ENCODE data around the gene PRKAG2.

PRKAG2 gene

DNA sequence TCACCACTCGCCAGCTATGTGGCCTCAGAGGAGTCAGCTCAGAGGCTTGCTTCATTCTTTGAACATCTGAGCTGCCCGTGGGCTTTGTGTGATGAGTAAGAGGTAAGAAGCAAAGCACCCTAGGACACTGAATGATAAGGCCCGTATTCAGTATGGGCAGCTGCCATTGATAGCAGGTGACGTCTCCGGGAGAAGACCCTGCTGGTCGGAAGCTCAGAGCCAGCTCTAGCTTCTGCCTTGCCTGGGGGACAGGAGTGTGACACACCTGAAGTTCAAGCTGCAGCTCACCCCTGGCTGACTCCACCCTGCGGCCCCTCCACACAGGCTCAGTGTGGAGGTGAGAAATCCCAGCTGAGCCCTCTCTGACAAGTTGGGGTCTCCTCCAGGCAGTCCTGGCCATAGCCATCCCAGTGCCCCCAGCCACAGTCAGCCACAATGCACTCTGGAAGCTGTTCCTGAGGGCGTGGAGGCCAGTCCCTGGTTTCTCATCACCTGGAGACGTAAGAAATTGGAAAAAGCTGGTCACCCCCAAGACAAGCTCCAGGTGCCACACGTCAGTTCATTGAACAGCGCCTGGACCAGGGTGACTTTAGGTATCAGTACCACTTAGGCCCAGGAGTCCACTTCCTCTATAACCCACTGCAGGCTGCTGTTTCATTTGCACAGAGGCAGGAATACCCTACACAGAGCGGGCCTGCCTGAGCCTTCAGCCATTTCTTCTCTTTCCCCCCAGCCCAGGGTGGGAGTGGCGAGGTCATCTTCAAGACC, 192.3 kb downstream of the PRKAG2 start:
- no peak for DNase-seq

DNA sequence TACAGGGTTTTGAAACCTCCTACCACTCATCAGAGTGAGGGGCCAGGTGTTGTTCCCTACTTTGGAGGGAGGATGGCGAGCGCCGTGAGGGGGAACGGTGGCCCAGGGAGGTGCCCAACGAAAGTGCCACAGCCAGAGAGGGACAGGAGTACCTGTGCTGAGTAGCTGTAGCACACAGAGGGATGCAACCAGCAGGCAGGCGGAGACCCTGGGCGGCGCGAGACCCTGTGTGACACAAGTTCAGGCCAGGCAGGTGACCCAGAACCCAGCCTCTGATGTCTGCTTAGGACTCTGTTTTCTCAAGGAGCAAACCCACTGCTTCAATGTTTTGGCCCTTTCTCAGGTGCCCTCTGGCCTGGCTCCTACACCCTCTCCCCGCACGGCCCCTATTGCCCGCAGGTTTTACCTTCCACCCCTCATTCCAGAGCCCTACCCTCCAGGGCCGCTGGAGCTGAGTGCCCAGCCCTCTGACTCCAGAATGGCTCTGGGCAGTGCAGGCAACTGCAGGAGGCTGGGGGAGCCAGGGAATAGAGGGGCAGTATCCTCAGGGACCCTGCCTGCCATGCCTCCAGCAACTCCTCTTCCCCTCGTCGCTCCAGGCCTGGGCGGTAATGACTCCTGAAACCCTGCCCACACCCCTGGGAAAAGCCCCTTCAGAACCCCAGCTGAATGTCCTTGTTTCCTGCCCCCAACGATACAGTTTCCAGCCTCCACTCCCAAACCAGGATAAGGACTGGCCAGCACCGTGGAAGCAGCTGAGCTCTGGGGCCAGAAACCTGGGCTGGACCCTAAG, 193.1 kb downstream of the PRKAG2 start:
- no peak for DNase-seq

DNA sequence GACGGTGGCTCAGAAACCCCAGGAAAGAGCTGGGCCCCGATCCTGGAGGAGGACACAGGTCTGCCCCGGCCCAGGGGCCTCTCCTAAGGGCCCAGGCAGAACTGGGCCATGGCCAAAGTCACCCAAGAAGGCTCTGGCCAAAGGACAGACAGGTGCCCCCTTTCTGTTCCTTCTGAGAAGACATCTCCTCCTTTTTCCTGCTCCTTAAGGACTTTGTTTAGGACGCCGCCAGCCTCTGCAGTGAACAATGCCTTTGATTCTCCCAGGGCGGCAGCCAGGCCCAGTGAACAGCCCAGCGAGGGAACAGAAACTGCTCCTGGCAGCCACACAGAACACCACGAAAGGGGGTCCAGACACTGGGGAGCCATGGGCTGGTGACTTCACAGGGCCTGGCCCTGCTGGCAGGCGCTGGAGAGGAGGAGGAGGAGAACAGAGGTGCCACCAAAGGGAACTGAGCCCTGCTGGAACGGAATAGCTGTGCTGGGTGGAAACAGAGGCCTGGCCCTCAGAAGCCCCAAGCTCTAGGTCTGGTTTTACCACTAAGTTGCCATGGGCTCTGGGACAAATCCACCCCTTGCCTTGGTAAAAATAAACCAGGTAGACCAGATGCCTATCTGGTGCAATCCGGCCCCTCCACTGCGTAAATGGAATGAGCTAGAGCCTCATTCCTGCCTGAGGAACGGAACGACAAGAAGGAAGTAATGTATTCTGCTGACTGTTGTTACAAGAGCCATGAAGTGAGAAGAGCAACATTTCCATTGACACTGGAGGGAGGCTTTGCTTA, 193.9 kb downstream of the PRKAG2 start:
- no peak for DNase-seq

DNA sequence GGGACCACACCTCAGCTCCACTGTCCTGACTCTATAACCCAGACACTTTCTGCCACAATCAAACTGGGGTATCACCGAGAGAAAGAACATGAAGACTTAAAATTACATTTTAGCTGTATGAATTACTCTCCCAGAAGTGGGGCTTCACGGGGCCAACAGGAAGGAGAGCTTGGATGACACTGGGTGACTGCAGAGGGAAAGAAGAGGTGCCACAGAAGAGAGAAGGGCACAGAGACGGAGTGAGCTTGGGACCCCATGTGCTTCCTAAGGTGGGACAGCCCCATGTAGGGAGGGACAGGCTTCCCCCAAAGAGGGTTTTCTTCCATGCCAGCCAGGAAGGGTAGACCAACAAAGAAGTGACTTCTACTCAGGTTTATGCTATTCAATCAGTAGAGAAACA, 195.2 kb downstream of the PRKAG2 start:
- DNase-seq, result no peak

DNA sequence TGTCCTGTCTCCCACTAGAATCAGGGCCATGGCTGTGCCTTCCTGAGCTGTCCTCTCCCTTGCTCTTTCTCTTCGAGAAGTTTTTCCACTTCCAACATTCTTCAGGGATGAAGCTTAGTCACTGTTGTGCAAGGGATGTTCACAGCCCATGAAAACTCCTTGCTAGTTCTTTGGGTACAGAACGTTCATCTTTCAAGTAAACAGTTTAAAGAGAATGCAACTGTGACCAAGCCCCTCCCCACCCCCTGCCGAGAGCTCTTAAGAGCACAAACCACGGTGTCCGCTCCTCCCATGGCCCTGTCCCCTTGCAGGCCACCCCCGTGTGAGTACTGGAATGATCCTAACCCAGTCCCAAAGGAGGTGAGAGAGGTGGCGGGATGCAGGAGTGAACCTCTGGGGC, 196.1 kb downstream of the PRKAG2 start:
- DNase-seq, result no peak

DNA sequence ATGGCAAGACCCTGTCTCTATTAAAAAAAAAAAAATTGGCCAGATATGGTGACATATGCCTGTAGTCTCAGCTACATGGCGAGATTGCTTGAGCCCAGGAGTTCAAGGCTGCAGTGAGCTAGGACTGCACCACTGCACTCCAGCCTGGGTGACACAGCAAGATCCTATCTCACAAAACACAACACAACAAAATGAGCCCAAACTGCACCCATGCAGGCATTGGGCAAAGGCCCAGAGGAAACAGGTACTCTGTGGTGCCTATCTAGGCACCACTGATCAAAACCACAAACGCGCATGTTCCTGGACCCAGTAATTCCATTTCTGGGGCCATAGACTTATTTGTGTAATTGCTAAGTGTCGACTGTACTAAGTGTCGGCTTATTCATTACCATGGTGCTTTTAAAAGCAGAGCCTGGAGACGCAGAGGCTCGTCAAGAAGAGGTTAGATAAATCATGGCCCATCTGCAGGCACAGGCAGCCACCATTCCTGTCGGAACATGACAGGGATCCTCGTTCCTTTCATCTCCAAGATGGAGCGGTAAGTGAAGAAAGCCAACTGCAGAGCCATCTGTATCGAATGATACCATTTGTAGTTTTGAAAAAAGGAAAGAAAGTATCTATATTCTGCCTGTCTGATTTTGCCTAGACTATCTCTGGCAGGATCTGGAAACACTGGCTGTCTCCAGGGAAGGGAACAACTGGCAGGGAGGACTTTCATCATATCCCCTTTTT, 196.9 kb downstream of the PRKAG2 start:
- no peak for DNase-seq

DNA sequence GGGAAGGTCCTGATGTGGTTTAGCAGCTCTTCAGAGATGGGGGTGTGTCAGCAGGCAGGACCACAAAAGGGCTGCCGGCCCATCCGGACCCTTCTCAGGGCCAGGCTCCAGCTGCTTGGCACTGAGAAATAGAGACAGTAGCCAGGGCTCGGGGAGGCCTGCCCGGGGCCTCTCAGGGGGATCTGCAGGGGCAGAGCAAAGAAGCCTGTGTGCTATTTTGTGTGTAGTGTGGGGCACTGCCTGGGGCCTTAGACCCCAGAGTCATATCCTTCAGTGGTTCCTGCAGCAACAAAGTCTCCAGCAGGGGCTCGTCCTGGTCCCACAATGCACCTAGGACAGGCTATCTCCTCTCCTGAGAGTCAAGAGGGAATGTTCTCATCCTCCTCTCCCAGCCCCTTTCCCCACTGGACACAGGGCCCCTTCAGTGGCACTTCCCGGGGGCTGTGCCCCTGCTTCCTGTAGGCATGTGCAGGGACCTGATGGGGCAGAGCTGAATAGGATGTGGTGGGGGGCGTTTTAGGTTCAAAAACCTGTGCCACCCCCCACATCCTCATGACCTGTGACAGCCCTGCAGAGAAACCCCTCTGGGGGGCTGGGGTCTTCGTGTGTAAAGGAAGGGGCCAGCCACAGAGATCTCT, 197.7 kb downstream of the PRKAG2 start:
- DNase-seq, result no peak

DNA sequence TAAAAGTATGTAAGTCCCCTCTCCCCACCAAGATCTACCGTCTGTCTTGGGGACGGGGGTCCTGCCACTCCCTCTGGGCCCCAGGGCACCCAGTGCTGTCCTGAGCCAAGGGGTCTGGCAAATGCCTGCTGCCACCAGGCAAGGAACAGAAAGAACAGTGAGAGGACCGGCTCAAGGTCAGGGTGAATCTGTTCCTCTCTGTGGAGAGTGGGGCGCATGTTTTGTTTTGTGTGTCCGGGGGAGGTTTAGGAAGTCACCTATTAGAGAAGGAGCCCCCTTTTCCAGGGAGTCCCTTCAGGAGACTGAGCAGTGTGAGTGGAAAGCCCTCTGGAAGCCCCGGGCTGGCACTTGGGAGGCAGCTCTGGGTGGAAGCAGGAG, 198.7 kb downstream of the PRKAG2 start:
- no peak for DNase-seq

DNA sequence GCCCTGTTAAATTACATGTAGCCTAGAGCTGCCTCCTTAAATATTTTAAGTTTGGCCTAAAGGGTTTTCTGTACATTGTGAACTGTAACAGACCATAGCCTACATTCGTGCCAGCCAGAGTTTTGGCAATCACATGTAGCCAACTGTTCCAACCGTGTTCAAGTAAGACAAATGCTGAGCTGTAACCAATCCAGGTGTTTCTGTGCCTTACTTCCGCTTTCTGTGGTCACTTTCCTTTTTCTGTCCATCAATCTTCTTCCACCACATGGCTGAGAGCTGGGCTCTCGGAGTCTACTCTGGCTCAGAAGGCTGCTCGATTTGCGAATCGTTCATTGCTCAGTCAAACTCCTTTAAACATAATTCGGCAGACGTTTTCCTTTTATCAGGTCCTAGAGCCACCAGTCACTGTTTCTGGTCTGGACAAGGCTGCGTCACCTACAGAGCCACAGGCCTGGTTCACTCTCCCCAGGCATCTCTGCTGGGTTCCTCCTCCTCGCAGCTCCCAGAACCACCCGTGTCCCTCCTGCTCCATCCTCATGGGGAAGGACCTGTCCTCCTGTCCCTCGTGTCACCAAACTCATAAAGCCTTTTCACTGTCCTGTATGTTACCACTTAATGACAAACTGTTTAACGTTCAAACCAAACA, 199.2 kb downstream of the PRKAG2 start:
- DNase-seq, result no peak

DNA sequence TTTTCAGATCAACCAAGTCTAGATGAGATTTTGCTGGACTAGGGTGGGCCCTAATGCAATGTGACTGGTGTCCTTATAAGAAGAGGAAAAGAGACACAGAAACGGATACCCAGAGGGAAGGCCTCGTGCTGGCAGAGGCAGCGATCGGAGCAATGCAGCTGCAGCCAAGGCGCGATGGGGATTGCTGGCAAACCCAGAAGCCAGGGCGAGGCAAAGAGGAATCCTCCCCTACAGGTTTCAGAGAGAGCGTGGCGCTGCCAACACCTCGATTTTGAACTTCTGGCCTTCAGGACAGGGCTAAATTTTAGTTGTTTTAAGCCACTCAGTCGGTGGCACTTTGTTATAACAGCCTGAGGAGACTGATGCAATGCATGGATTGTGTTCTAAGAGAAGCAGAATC, 200.2 kb downstream of the PRKAG2 start:
- no peak for DNase-seq

DNA sequence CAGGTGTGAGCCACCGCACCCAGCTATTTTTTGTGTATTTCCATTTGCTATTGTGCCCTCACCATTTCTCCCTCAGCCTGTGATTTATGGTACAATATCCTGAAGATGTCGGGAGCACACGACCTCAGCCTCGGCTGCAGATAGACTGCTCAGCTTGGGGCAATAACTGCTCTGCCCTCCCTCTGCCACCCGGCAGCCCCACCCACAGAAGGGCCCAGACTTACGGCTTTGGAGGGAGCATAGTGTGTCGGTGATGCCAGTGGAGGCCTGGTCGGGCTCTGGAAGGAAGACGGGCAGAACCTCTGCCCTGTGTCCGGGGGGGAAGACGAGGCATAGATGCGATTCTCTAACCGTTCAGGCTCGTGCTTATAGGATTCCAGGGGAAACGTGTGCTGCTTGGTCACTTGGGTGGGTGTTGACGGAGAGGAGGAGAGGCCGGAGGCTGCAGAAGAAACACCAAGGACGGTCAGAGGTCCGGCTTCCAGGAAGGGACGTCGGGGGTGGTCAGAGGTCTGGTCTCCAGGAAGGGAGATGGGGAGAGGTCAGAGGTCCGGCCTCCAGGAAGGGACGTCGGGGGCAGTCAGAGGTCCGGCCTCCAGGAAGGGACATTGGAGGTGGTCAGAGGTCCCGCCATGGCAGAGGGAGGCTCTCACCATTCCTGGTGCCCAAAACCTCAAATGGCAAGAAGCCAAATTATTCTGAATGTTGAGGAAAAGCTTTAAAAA, 201.6 kb downstream of the PRKAG2 start:
- DNase-seq, result no peak

DNA sequence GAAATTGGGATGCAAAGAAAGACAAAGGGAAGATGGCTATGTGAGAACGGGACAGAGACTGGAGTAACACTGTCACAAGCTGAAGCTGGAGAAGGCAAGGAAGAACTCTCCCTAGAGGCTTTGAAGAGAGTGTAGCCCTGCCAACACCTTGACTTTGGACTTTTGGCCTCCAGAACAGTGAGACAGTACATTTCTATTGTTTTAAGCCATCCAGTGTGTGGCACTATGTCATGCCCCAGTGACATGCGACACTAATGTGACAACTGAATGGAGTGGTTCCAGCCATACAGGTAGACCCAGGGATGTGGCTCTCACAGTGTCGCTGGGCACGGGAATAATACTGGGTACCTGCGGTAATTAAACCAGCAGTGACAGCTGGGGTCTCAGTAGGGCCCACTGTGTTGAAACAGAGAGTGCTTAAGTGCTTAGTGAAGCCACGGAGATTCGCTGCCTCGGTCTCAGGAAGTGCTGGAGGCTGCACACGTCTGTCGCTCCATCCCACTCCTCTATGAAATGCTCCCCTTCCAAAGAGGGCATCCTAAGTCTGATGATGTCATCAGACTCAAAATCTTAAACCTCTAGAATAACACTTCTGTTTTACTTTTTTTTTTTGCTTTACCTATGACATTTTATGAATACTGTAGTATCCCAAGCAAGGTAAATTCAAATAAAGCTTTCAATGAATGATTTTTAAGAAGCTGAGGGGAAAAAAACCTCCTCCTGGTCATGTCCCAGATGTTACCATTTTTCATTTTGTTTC, 202.6 kb downstream of the PRKAG2 start:
- DNase-seq, result no peak

DNA sequence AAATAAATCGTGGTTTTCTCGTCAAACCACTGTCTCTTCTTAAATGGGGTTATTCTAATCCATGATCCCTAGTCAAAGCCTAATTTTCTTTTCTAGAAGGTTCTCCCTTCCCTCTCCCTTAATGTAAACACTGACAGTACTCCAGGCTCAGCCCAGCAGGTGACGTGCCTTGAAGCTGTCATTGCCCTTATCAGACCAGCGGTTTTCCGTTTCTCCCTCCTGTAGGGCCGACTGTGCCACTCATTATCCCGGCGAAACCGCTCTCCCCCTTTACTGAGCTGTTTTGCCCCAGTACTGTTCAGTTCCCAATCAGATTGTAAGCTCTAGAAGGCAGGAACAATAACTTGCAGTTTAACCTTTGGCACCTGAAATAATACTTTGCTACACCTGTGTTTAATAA, 203.7 kb downstream of the PRKAG2 start:
- no peak for DNase-seq

DNA sequence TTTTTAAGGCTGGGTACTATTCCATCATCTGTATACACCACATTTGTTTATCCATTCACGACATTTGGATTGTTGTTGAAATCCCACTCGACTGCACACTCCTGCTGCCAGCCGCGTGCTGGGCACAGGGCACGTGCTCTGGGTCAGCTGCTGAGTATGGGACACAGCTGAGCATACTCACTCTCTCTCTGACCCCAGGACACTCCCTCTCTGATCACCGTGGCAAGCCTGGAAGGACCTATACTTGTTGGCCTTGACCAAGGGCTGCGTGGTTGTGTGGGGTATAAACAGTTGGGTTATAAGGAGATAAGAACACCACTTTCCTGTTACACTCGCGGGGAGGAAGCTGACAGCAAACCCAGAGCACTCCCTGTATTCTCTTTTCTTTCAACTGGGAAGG, 204.2 kb downstream of the PRKAG2 start:
- DNase-seq, result no peak

DNA sequence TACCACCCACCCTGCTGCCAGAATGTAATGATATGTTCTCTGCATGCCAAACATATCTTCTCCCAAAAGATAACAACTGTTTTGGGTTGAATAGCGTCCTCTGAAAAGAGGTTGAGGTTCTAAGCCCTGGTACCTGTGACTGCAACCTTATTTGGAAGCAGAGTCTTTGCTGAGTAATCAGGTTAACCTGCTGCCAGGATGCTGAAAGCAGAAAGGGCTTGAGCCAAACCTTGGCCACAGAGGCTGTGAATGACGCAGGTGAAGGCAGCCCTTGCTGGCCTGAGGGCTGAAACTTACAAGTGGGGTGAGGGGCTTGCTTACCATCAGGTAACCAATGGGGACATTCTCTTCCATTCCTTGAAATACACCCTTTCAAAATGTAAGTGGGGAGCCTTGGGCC, 205.4 kb downstream of the PRKAG2 start:
- no peak for DNase-seq

DNA sequence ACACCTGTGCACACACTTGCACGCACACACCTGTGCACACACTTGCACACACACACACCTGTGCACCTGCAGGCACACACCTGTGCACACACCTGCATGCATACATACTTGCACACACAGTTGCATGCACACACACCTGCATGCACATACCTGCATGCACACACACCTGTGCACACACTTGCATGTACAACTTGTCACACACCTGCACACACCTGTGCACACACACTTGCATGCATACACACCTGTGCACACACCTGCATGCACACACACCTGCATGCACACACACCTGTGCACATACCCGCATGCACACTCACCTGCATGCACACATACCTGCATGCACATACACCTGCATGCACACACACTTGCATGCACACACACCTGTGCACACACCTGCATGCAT, 207.2 kb downstream of the PRKAG2 start:
- no peak for DNase-seq

DNA sequence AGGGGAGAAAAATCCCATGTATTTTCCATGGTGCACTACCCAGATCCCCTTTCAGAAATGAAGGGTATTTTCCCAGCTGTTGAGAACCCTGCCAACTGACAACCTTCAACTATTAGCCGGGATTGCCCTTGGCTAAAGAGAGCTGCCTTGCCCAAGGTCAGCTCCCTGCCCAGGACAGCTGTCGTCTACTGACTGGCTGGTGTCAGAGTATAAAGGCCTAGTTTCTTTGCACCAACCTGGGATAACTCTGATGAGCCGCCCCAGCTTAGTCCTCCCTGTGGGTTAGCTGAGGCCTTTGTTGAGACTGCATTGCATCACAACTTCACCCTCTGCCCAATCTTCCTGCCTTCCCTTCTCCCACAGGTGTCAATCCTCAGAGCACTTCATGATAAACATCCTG, 210.0 kb downstream of the PRKAG2 start:
- DNase-seq, result no peak

DNA sequence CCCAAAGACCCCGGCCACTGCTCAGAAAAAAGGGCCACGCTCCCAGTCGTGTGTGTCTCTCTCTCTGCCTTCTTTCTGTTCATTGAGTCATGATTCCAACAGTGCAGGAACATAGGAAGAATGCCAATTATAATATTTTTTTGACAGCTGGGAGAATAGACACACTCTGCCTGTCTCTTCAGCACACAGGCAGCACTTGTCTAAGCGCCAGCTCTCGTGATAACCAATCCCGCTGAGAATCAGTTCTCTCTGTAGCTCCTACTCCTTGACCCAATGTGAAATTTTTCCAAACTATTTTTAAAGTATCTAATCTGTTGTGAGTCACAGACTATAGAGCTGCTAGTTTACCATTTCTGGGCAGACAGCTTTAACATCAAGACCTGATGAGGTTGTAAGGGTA, 211.5 kb downstream of the PRKAG2 start:
- DNase-seq, result no peak

DNA sequence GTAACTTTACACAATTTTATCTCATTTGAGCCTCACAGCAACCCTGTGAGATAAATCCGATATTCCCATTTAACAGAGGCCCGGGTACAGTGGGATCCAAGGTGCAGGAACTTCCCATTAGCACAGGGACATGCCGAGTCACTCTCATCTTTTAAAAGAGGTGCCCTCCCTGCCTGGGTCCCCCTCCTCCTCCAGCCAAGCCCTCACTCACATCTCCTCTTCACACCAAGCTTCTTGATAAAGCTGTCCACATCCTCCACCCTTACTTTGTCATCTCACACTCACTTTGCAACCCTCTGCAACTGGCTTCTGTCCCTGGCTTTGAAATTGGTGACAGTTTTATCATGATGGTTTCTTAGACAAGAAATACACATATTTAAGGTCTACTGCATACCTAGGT, 212.6 kb downstream of the PRKAG2 start:
- no peak for DNase-seq

DNA sequence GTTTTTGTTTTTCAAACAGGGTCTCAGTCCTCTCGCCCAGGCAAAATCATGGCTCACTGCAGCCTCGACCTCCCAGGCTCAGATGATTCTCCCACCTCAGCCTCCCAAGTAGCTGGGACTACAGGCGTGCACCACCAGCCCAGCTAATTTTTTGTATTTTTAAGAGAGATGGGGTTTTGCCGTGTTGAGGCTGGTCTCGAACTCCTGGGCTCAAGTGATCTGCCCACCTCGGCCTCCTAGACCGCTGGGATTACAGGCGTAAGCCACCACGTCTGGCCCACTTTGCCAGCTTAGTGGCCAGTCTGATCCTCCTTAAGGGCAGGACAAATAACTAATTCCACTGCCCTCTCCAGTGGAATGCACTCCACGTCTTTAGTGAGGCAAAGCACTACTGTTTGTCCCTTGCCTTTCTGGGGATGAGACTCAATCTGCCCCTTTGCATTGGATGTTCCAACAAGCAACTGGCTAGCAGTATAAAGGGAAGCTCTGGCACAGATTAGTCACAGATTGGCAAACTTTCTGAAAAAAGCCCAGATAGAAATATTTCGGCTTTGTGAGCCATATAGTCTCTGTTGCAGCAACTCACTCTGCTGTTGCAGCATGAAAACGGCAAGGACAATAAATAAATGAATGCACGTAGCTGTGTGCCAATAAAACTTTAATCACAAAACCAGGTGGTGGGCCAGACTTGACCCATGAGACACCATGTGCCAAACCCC, 213.4 kb downstream of the PRKAG2 start:
- DNase-seq, result no peak
